ENCODE measurements around the gene RILP.
"Not testable (repeated sequence)": the region's sequence is repeated elsewhere in the genome, so short reads cannot be mapped to it uniquely, and the experiment has no call there.

The RILP gene

GRCh38 chr17:1653735-1654134 is 4.1 kb upstream of the RILP start:
- DNase-seq (ENCODE audit: low read depth) = no peak
- no peak overlapping the region for H3K4me3 ChIP-seq (ENCODE audit: low read length)
- no peak for TF ChIP-seq CTCF (conservative IDR thresholded peaks at IDR 0.05; ENCODE audit: low read length)

- not testable (repeated sequence) for H3K4me3 ChIP-seq (ENCODE audit: low read length); DNase-seq (ENCODE audit: low read depth)
These were observed 3.1 kb upstream of the RILP start for GRCh38 chr17:1652794-1653193.

GRCh38 chr17:1651559-1651844 is 1.8 kb upstream of the RILP start:
- DNase-seq (ENCODE audit: low read depth) = no peak
- no peak for TF ChIP-seq CTCF (conservative IDR thresholded peaks at IDR 0.05; ENCODE audit: low read length)
- no peak overlapping the region for H3K4me3 ChIP-seq (ENCODE audit: low read length)

GRCh38 chr17:1650731-1651558 is 1.3 kb upstream of the RILP start:
- no peak for TF ChIP-seq CTCF (conservative IDR thresholded peaks at IDR 0.05; ENCODE audit: low read length)
- H3K4me3 ChIP-seq (ENCODE audit: low read length) = no peak overlapping the region
- no peak for DNase-seq (ENCODE audit: low read depth)

DNA sequence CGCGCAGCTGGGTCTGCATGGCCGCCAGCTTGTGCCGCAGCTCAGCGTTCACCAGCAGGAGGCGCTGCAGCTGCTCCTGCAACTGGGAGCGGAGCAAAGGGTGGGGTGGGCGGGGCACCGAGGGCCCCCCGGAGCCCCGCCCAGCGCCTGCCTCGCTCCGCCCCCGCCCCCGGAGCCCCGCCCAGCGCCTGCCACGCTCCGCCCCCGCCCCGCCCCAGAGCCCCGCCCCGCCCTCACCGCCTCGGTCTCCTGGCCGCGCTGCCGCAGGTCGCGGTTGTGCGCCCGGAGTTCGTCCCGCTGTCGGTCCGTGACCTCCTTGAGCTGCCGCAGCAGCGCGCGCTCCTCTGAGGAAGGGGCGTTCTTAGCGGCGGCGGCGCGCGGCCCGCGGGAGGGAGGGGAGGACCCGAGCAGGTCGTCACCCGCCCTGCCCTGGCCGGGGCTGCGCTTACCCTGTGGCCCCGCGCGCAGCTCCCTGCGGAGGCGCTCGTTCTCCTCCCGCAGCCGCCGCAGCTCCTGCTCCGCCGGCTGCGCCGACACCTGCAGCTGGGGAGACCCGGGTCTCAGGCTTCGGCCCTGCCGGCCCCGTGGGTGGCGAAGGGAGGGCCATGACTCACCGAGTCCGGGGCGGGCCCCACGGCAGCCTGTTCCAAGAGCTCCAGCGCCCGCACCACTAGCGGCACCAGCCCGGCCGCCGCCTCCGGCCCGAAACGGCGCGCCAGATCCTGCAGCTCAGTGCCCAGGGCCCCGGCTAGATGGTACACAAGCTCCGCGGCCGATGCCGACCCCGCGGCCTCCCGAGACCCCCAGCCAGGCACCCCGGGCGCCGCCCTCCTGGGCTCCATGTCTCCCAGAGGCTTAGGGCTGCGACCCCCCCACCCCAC is 463 bp downstream of the RILP start:
- peak overlapping the region; percentile 64 for H3K4me3 ChIP-seq (ENCODE audit: low read length)
- DNase-seq (ENCODE audit: low read depth) = peak; percentile 94
- peak; percentile 68 for TF ChIP-seq CTCF (conservative IDR thresholded peaks at IDR 0.05; ENCODE audit: low read length)

DNA sequence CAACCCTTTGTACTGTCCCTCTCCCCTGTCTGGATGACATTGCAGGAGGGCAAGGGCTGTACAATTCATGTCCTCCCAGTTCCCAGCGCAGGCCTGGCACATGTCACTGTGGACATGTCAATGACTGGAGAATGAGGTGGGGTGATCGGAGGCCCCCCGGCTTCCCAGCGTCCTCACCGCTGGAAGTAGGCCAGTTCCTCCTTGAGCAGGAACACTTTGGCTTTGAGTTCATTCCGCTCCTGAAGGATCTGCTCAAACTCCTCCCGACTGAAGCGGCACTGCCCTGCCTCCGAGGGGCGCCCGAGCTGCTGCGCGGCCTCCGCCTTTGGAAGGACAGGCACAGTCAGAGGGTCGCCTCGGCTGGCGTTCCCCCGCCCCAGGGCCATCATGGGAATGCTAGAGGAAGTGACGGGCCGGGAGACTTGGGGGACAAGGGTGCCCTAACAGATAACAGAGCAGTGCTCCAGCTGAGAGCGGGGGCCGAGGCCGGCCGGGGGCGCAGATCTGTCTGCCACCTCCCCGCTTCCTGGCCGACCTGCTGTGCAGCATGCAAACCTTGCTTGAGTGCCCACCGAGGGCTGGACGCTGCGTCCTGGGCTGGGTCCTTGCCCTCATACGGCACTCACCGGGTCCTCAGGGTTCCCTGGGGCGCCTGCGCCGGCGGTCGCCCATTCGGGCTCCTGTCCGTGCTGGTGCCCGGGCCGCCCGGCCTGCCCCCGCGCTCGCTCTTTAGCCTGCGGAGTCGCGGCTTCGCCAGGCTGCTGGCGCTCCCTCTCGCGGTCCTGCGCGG is 1.3 kb downstream of the RILP start:
- peak overlapping the region; percentile 63 for H3K4me3 ChIP-seq (ENCODE audit: low read length)
- DNase-seq (ENCODE audit: low read depth) = peak; percentile 26
- TF ChIP-seq CTCF (conservative IDR thresholded peaks at IDR 0.05; ENCODE audit: low read length) = peak; percentile 38

- no peak for DNase-seq (ENCODE audit: low read depth)
- no peak for TF ChIP-seq CTCF (conservative IDR thresholded peaks at IDR 0.05; ENCODE audit: low read length)
- peak overlapping the region; percentile 9; the same call in 1 of the 2 replicates for H3K4me3 ChIP-seq (ENCODE audit: low read length)
These were observed 1.9 kb downstream of the RILP start for GRCh38 chr17:1647802-1648171.

Measured in AG10803 (cell line).